Neutrophil (primary cell): ENCODE measurements around the gene MAPK13.

Experiments used
- H3K27ac ChIP-seq: fragments of 200-600 bp; sonication (generic); 2 replicates; pipeline ENCODE4 v1.5.1; 2016; ENCODE audit warnings: mild to moderate bottlenecking, moderate library complexity
- H3K27me3 ChIP-seq: fragments of 200-600 bp; sonication (generic); 2 replicates; pipeline ENCODE4 v1.6.0; 2016; ENCODE audit warnings: mild to moderate bottlenecking
- H3K36me3 ChIP-seq: fragments of 200-600 bp; sonication (generic); 2 replicates; pipeline ENCODE4 v1.5.1; 2017
- H3K4me1 ChIP-seq, 2 experiments: fragments of 200-600 bp in 1 of 2; sonication (generic) in 1 of 2; 1 replicate in 1 of 2; 2 replicates in 1 of 2; pipeline versions ENCODE4 v1.5.1 to v1.6.1; 2013 to 2016; ENCODE audit warnings: low read depth in 1 of 2, low read length in 1 of 2, mild to moderate bottlenecking in 1 of 2, moderate library complexity in 1 of 2; ENCODE audit not compliant: control insufficient read depth in 1 of 2, insufficient read depth in 1 of 2
- H3K4me3 ChIP-seq, 2 experiments: fragments of 200-600 bp in 1 of 2; sonication (generic) in 1 of 2; 1 replicate in 1 of 2; 2 replicates in 1 of 2; pipeline ENCODE4 v1.5.1; 2013 to 2016; ENCODE audit warnings: low read depth in 1 of 2, low read length in 1 of 2, mild to moderate bottlenecking in 1 of 2, moderate library complexity in 1 of 2
- H3K9me3 ChIP-seq: fragments of 200-600 bp; sonication (generic); 2 replicates; pipeline ENCODE4 v1.5.1; 2016
- CTCF ChIP-seq: fragments of 200-600 bp; sonication (generic); IDR thresholded peaks from 2 replicates; pipeline ENCODE4 v1.5.1; 2016; ENCODE audit warnings: antibody characterized with exemption

Gene MAPK13

DNA sequence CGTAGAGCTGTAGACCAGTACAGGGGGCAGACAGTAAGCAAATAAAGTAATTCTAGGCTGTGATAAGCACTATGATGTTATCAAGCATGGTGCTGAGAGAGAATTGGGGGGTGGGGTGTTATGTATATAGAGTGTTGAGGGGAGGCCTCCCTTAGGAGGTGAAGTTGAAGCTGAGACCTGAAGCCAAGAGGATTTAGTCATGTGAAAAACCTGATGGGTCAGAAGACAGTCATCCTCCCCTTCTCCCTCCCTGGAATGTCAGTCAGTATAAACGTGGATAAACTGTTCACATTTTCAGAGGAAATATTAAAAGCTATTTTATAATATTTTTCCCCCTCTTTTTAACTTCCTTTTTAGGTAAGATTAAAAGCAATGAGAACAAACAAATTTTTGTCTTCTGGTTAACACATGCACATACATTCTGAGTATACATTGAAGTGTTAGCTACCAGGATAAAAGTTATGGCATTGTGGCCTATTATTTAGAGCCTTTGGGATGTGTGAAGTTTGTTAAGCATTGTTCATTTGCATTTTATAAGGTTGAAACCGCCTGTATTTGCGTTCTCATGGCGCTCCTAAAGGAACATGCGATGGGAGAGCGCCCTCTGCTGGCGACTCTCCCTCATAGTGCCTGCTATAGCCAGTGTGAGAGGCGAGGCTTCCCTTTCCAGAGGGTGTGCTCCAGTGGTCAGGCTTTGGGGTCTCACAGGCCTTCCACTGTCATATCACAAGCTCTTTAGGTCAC is 35.4 kb upstream of the MAPK13 start:
- Histone ChIP-seq H3K27me3 (no peaks in the 10 kb centered on the region), H3K4me1 (peaks cover 4 to 12% of the 10 kb centered on the region in 2 experiments)

DNA sequence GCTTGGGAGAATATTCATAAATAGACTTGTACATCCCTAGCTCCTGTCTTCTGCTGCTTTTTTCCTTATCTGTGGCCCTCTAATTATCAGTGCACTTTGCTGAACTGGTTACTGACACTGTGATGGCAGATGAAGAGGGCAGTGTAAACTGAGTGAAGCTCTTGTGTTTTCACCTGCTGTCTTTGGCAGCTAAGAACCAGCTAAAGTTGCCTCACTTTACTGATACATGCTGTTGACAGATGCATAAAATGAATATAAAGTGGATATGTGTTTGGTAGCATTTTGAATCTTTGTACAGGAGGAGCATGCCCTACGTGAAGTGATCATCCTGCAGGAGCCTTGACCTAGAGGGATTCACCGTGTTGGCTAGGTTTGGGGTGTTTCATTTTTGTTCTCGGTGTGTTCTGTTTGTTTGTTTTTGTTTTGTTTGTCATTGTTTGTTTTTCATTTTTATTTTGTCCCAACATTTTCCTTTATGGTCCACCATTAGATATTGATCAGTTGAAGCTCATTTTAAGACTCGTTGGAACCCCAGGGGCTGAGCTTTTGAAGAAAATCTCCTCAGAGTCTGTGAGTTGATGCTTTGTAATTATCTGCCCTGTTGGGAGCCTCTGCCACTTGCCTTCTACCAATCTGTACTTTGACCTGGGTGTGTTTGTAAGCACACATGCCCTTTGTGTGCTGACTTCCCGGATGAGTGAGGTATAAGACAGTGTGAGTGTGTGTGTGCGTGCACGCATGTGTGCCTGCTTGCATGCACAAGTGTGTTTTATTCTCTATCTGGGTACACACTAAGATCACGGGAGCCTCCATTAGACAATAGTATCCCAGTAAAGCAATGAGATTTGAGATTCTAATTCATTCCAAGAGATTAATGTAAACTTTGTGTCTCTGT is 34.6 kb upstream of the MAPK13 start:
- peaks cover 92% of the 10 kb centered on the region for H3K36me3 ChIP-seq
- no peaks in the 10 kb centered on the region for H3K9me3 ChIP-seq
- H3K27ac ChIP-seq: peak overlapping the region; percentile 60
- peaks cover 4 to 12% of the 10 kb centered on the region in 2 experiments for H3K4me1 ChIP-seq
- no peak for TF ChIP-seq CTCF
- H3K4me3 ChIP-seq: no peak overlapping the region
- H3K27me3 ChIP-seq: no peaks in the 10 kb centered on the region

More for the DNA sequence above, 35.4 kb upstream of the MAPK13 start:
- Histone ChIP-seq H3K4me3 (no peak overlapping the region), H3K36me3 (peaks cover 92% of the 10 kb centered on the region), H3K27ac (peak overlapping the region; percentile 60), H3K9me3 (no peaks in the 10 kb centered on the region)
- TF ChIP-seq CTCF: peak; percentile 87

- Histone ChIP-seq H3K4me3 (no peak overlapping the region), H3K36me3 (peaks cover 92% of the 10 kb centered on the region), H3K9me3 (no peaks in the 10 kb centered on the region), H3K4me1 (peaks cover 4 to 12% of the 10 kb centered on the region in 2 experiments), H3K27ac (peak overlapping the region; percentile 57), H3K27me3 (no peaks in the 10 kb centered on the region)
- TF ChIP-seq CTCF: no peak
These were observed 31.9 kb upstream of the MAPK13 start for GRCh38 chr6:36098253-36098919.

- TF ChIP-seq CTCF: no peak
- H3K9me3 ChIP-seq: no peaks in the 10 kb centered on the region
- peaks cover 4 to 12% of the 10 kb centered on the region in 2 experiments for H3K4me1 ChIP-seq
- H3K36me3 ChIP-seq: peaks cover 93% of the 10 kb centered on the region
- no peaks in the 10 kb centered on the region for H3K27me3 ChIP-seq
- H3K27ac ChIP-seq: peak overlapping the region; percentile 57
- H3K4me3 ChIP-seq: no peak overlapping the region
These were observed 31.2 kb upstream of the MAPK13 start for GRCh38 chr6:36098920-36099647.
